GM19328 (cell line): ENCODE data around the gene PTPRA.
A peak's percentile ranks its signal among the peaks of the same experiment; 100 is the strongest.

Experiments used
- ATAC-seq: cut with Tn5 transposase; IDR thresholded peaks from one replicate; pipeline ENCODE4 v1.9.1; 2021; ENCODE audit warnings: mild to moderate bottlenecking, moderate library complexity; ENCODE audit not compliant: unreplicated experiment

The PTPRA gene

GRCh38 chr20:2921506-2921905 lies 48.2 kb downstream of the PTPRA start:
- no peak for ATAC-seq

- ATAC-seq = no peak
Observed at GRCh38 chr20:2922957-2923356, 49.7 kb downstream of the PTPRA start.

- no peak for ATAC-seq
Observed at GRCh38 chr20:2930538-2930937, 57.3 kb downstream of the PTPRA start.

GRCh38 chr20:2932498-2932897 lies 59.2 kb downstream of the PTPRA start:
- no peak for ATAC-seq

DNA sequence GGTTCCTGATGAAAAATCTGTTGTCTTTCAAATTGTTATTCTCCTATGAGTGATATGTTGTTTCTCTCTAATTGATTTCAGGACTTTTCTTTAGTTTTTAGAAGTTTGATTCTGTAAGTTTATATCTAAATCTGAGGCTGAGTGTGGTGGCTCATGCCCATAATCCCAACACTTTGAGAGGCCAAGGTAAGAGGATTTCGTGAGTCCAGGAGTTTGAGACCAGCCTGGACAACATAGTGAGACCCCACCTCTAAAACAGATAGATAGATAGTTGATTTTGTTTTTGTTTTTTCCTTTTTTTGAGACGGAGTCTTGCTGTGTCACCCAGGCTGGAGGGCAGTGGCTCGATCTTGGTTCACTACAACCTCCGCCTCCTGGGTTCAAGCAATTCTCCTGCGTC lies 64.6 kb downstream of the PTPRA start:
- ATAC-seq = no peak

- ATAC-seq = no peak
Observed at GRCh38 chr20:2942439-2942838, 69.2 kb downstream of the PTPRA start.

- no peak for ATAC-seq
Observed at GRCh38 chr20:2946988-2947961, 74.0 kb downstream of the PTPRA start.

DNA sequence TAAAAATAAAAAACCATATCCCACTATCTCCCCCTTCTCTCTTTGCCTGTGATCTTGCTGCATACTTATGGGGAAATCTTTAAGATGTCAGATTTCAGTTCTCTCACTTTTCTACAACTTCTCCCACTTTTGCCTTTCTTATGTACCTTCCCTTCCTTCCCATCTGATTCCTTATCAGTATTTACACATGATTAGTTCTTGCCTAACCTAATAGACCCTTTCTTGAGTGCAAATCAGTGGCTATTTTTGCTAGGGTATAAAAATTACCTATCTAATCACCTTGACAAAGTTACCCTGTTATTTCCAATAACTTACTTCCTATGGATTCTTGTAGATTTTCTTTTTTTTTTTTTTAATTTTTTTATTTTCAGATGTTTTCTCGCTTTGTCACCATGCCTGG lies 75.7 kb downstream of the PTPRA start:
- ATAC-seq = no peak

- ATAC-seq = no peak
Observed at GRCh38 chr20:2952766-2953165, 79.5 kb downstream of the PTPRA start.

DNA sequence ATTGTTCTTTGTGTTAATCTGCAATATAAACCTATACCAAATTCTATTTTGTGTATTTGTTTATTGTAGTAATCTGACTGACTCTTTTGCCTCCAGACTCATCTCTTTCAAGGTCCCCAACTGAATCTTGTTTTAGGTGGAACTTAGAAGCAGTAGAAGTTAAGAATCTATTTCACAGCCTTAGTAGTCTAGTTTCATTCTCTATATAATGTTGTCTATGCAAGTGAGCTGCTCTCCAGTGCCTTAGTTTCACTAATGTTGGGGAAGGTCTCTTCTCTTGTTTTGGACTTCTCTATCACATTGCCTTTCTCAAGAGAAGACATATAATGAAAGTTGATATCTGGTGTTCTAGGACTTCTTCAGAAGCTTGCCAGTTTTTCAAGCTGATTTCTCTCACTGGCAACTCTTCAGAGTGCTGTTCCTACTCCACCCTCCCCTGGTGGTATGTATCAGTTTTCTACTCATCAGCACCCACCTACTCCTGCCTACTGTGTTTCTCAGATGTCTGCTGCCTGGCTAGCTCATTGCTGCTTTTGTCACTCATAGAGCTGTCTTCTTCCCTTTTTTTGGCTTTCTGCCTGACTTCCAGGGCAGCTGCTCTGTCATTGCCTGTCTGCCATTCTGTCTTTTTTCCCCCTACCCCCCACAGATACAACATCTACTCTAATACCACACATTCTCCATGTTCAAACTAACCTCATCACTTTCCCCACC lies 82.1 kb downstream of the PTPRA start:
- ATAC-seq = no peak

GRCh38 chr20:2956480-2956879 lies 83.2 kb downstream of the PTPRA start:
- ATAC-seq = no peak

DNA sequence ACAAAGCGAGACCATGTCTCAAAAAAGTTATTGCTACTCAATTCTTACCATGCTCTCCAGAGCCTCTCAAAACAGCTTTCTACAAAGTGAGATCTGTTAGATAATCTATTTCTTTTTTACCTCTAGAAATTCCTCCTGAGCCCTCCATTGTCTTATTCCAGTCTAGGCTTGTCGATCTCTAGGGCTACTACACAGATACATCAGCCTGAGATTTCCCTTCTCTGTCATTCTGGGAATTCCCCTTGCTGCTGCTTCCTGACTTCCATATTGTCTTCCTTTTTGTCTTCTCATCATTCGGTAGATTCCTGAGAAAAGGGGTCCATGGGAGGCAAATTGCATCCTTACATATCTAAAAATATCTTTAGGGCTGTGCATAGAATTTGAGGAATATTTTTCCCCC lies 94.6 kb downstream of the PTPRA start:
- ATAC-seq = no peak

- no peak for ATAC-seq
Observed at GRCh38 chr20:2972126-2972525, 98.8 kb downstream of the PTPRA start.

GRCh38 chr20:2973574-2973973 lies 100.3 kb downstream of the PTPRA start:
- no peak for ATAC-seq

GRCh38 chr20:2978519-2978918 lies 105.2 kb downstream of the PTPRA start:
- ATAC-seq = no peak

- ATAC-seq = no peak
Observed at GRCh38 chr20:2981646-2982045, 108.4 kb downstream of the PTPRA start.

DNA sequence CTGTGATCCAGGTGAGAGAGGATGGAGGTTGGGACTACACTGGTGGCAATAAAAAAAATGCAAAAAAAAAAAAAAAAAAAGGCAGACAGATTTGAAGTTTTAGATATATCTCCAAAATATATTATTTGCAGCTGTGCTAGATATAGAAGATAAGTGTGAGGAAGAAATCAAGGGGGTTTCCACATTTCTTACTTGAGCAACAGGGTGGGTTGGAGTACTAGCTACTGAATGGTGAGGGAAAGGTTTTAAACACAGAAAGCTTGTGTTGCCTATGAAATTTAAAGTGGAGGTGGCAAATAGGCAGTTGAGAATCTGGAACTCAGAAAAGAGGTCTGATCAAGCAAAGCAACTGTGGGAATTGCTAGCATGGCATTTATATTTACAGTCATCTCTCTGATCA lies 110.2 kb downstream of the PTPRA start:
- no peak for ATAC-seq

DNA sequence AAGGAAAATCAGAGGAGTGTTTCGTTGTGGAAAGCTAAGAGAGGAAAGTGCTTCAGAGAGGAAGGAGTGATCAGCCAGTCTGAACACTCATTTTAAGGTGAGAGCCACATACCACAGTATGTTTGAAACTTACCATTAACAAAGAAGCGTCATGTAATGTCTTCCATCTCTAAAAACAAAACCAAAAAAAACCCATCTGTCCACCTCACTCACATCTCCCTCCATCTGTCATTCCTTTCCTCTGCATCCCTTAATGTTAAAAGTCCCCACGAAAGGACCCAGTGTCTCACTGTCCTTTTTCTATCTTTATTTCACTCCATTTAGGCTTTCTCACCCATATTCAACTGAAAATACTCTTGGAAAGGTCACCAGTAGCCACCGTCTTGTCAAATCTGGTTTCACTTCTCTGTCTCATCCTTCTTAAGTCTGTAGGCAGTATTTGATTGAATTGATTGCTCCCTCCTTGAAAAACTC lies 110.8 kb downstream of the PTPRA start:
- peak; percentile 59 for ATAC-seq

GRCh38 chr20:2984956-2985661 lies 111.8 kb downstream of the PTPRA start:
- no peak for ATAC-seq

DNA sequence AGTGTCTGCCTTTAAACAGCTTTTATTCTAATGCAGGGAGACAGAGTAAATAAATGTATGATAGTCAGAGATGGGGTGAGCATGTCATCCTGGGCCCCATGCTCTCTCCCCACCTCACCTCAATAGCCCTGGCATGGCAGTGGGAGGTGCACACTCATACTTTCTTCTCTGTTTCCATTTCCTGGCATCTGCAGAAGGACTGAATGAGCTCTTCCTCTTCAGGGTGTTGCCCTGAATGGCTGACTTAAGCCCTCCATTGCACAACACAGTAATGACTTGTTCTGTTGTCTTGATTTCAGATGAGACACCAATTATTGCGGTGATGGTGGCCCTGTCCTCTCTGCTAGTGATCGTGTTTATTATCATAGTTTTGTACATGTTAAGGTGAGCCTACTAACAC lies 113.2 kb downstream of the PTPRA start:
- no peak for ATAC-seq

DNA sequence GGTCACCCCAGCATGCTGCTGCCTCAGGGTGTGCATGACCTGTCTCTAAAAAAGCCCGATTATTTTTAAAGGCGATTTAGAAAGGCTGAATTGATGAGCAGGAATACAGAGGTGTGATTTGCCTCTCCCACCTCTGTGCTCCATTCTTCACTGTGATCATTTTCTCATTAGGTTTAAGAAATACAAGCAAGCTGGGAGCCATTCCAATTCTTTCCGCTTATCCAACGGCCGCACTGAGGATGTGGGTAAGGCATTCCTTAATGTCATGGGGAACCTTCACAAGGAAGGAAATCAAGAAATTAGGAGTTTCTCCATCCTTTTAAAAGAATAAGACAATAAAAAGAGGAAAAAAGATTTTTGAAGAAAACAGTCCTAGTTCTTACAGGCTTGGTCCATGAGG lies 114.6 kb downstream of the PTPRA start:
- no peak for ATAC-seq
